Glutamatergic neuron (in vitro differentiated cells): ENCODE measurements around the gene FMO1. TPM values are rescaled to one million over a fixed set of nuclear protein-coding genes. Genes with fewer than 3 reads are reported as not detected.

ENCODE experiments used
- DNase-seq: peaks from one replicate; pipeline ENCODE4 v3.0.0; 2022
- H3K27ac Mint-ChIP-seq: one replicate; pipeline ENCODE4 v1.8.0; 2020; ENCODE audit warnings: mild to moderate bottlenecking, mixed read lengths, inconsistent platforms; ENCODE audit not compliant: unreplicated experiment
- H3K27me3 Mint-ChIP-seq: one replicate; pipeline ENCODE4 v1.8.0; 2020; ENCODE audit warnings: mild to moderate bottlenecking, moderate library complexity, mixed read lengths, inconsistent platforms; ENCODE audit not compliant: unreplicated experiment
- H3K36me3 Mint-ChIP-seq: one replicate; pipeline ENCODE4 v1.8.0; 2020; ENCODE audit warnings: mild to moderate bottlenecking, mixed read lengths, inconsistent platforms; ENCODE audit not compliant: unreplicated experiment
- H3K4me1 Mint-ChIP-seq: one replicate; pipeline ENCODE4 v1.8.0; 2020; ENCODE audit warnings: mild to moderate bottlenecking, low read depth, mixed read lengths, inconsistent platforms; ENCODE audit not compliant: unreplicated experiment
- H3K4me3 Mint-ChIP-seq: one replicate; pipeline ENCODE4 v1.8.0; 2020; ENCODE audit warnings: mild to moderate bottlenecking, mixed read lengths, inconsistent platforms; ENCODE audit not compliant: unreplicated experiment
- H3K9me3 Mint-ChIP-seq: one replicate; pipeline ENCODE4 v1.8.0; 2020; ENCODE audit warnings: mild to moderate bottlenecking, moderate library complexity, mixed read lengths, inconsistent platforms; ENCODE audit not compliant: unreplicated experiment
- CTCF ChIP-seq: fragments of 200-600 bp; sonication (generic); IDR thresholded peaks from one replicate; pipeline ENCODE4 v1.5.0; 2021; ENCODE audit not compliant: partially characterized antibody, unreplicated experiment
- total RNA-seq: library from RNA; stranded (reverse); fragmentation: NEBNext Ultra II Directional; extraction: Animal tissue kit (Norgen Biotek cat#: 25700); gene quantifications from one replicate; pipeline ENCODE4 v1.2.1, GENCODE V29; 2021; ENCODE audit not compliant: unreplicated experiment

Gene FMO1
- total RNA-seq, 1 donor from 2014 or later = not detected

- H3K27me3 Mint-ChIP-seq = peaks cover 6% of the 10 kb centered on the region
- H3K9me3 Mint-ChIP-seq = peaks cover 2% of the 10 kb centered on the region
- no peak for DNase-seq
- H3K36me3 Mint-ChIP-seq = no peaks in the 10 kb centered on the region
- no peak overlapping the region for H3K4me3 Mint-ChIP-seq
- H3K4me1 Mint-ChIP-seq = peaks cover 3% of the 10 kb centered on the region
- no peak for TF ChIP-seq CTCF
- H3K27ac Mint-ChIP-seq = no peak overlapping the region
Observed at GRCh38 chr1:171248841-171249240, 547 bp downstream of the FMO1 start.

- no peak for TF ChIP-seq CTCF
- H3K27me3 Mint-ChIP-seq = peaks cover 6% of the 10 kb centered on the region
- H3K4me1 Mint-ChIP-seq = peaks cover 3% of the 10 kb centered on the region
- H3K4me3 Mint-ChIP-seq = no peak overlapping the region
- H3K36me3 Mint-ChIP-seq = no peaks in the 10 kb centered on the region
- no peak overlapping the region for H3K27ac Mint-ChIP-seq
- DNase-seq = no peak
- peaks cover 2% of the 10 kb centered on the region for H3K9me3 Mint-ChIP-seq
Observed at GRCh38 chr1:171250263-171250662, 2.0 kb downstream of the FMO1 start.

- TF ChIP-seq CTCF = peak; percentile 70
- no peak overlapping the region for H3K27ac Mint-ChIP-seq
- peaks cover 2% of the 10 kb centered on the region for H3K9me3 Mint-ChIP-seq
- peaks cover 6% of the 10 kb centered on the region for H3K27me3 Mint-ChIP-seq
- H3K4me1 Mint-ChIP-seq = peaks cover 3% of the 10 kb centered on the region
- H3K4me3 Mint-ChIP-seq = peak overlapping the region; percentile 92
- peak; percentile 74 for DNase-seq
- H3K36me3 Mint-ChIP-seq = no peaks in the 10 kb centered on the region
Observed at GRCh38 chr1:171251042-171251951, 3.0 kb downstream of the FMO1 start.

GRCh38 chr1:171251952-171252300, 3.6 kb downstream of the FMO1 start:
- Mint-ChIP-seq H3K36me3 (no peaks in the 10 kb centered on the region), H3K4me1 (peaks cover 3% of the 10 kb centered on the region), H3K9me3 (peaks cover 2% of the 10 kb centered on the region), H3K27me3 (peaks cover 6% of the 10 kb centered on the region), H3K27ac (no peak overlapping the region), H3K4me3 (peak overlapping the region; percentile 92)
- no peak for DNase-seq
- TF ChIP-seq CTCF = no peak

GRCh38 chr1:171252482-171252881, 4.2 kb downstream of the FMO1 start:
- DNase-seq = no peak
- peaks cover 6% of the 10 kb centered on the region for H3K27me3 Mint-ChIP-seq
- H3K4me3 Mint-ChIP-seq = peak overlapping the region; percentile 58
- no peaks in the 10 kb centered on the region for H3K36me3 Mint-ChIP-seq
- peaks cover 3% of the 10 kb centered on the region for H3K4me1 Mint-ChIP-seq
- no peak overlapping the region for H3K27ac Mint-ChIP-seq
- H3K9me3 Mint-ChIP-seq = peaks cover 2% of the 10 kb centered on the region
- TF ChIP-seq CTCF = no peak
